ENCODE results near the gene BPI.
"Not testable (repeated sequence)": the region's sequence is repeated elsewhere in the genome, so short reads cannot be mapped to it uniquely, and the experiment has no call there.

BPI gene

GRCh38 chr20:38270869-38271605 is 32.9 kb upstream of the BPI start:
- no peak overlapping the region for H3K4me3 Mint-ChIP-seq
- H3K9me3 Mint-ChIP-seq = no peaks in the 10 kb centered on the region
- H3K27ac Mint-ChIP-seq = no peak overlapping the region
- no peaks in the 10 kb centered on the region for H3K4me1 Mint-ChIP-seq
- H3K27me3 Mint-ChIP-seq = peaks cover 14% of the 10 kb centered on the region
- DNase-seq = no peak
- CTCF ChIA-PET = no interaction called here
- no peaks in the 10 kb centered on the region for H3K36me3 Mint-ChIP-seq

GRCh38 chr20:38271608-38272120 is 32.3 kb upstream of the BPI start:
- Mint-ChIP-seq H3K4me1 (no peaks in the 10 kb centered on the region), H3K27ac (no peak overlapping the region), H3K9me3 (no peaks in the 10 kb centered on the region), H3K36me3 (no peaks in the 10 kb centered on the region), H3K27me3 (peaks cover 14% of the 10 kb centered on the region), H3K4me3 (no peak overlapping the region)
- CTCF ChIA-PET = no interaction called here
- no peak for DNase-seq

GRCh38 chr20:38272398-38272797 is 31.6 kb upstream of the BPI start:
- H3K4me3 Mint-ChIP-seq = no peak overlapping the region
- CTCF ChIA-PET = interaction anchor here (0.7 kb wide), 1 partner anchor 15 kb away, joined by 3 read pairs; no protein-coding TSS in a partner anchor
- H3K27me3 Mint-ChIP-seq = peaks cover 14% of the 10 kb centered on the region
- H3K4me1 Mint-ChIP-seq = no peaks in the 10 kb centered on the region
- no peaks in the 10 kb centered on the region for H3K9me3 Mint-ChIP-seq
- H3K27ac Mint-ChIP-seq = no peak overlapping the region
- no peaks in the 10 kb centered on the region for H3K36me3 Mint-ChIP-seq
- no peak for DNase-seq

- Mint-ChIP-seq H3K27ac (no peak overlapping the region), H3K27me3 (peaks cover 14% of the 10 kb centered on the region), H3K4me3 (no peak overlapping the region), H3K4me1 (no peaks in the 10 kb centered on the region), H3K36me3 (no peaks in the 10 kb centered on the region), H3K9me3 (no peaks in the 10 kb centered on the region)
- CTCF ChIA-PET = interaction anchor here (1.2 kb wide), 1 partner anchor 107 kb away, joined by 4 read pairs; no protein-coding TSS in a partner anchor
- no peak for DNase-seq
Observed at GRCh38 chr20:38272961-38273360, 31.0 kb upstream of the BPI start.

DNA sequence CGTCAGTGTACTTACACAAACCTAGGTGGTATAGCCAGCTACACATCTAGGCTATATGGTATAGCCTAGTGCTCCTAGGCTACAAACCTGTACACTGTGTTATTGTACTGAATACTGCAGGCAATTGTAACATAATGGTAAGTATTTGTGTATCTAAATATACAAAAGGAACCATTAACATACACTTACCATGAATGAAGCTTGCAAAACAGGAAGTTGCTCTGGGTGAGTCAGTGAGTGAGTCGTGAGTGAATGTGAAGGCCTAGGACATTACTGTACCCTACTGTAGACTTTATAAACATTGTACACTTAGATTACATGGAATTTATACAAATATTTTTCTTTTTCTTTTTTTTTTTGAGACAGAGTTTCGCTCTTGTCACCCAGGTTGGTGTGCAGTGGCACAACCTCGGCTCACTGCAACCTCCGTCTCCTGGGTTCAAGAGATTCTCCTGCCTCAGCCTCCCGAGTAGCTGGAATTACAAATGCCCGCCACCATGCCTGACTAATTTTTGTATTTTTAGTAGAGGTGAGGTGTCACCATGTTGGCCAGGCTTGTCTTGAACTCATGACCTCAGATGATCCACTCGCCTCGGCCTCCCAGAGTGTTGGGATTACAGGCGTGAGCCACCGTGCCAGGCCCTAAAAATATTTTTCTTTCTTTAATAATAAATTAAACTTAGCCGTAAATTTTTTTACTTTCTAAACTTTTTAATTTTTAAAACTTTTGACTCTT is 28.0 kb upstream of the BPI start:
- no peak overlapping the region for H3K27ac Mint-ChIP-seq
- CTCF ChIA-PET = interaction anchor here (1.1 kb wide), 1 partner anchor 798 kb away, joined by 3 read pairs; no protein-coding TSS in a partner anchor
- H3K27me3 Mint-ChIP-seq = peaks cover 8% of the 10 kb centered on the region
- no peaks in the 10 kb centered on the region for H3K4me1 Mint-ChIP-seq
- H3K4me3 Mint-ChIP-seq = no peak overlapping the region
- no peaks in the 10 kb centered on the region for H3K36me3 Mint-ChIP-seq
- no peaks in the 10 kb centered on the region for H3K9me3 Mint-ChIP-seq
- DNase-seq = no peak

- Mint-ChIP-seq H3K27ac (no peak overlapping the region), H3K9me3 (no peaks in the 10 kb centered on the region)
- CTCF ChIA-PET = no interaction called here
Observed at GRCh38 chr20:38277285-38277684, 26.7 kb upstream of the BPI start.

GRCh38 chr20:38277691-38278090 is 26.3 kb upstream of the BPI start:
- Mint-ChIP-seq H3K36me3 (no peaks in the 10 kb centered on the region), H3K4me1 (no peaks in the 10 kb centered on the region), H3K9me3 (no peaks in the 10 kb centered on the region), H3K27ac (no peak overlapping the region), H3K4me3 (no peak overlapping the region), H3K27me3 (peaks cover 5% of the 10 kb centered on the region)
- CTCF ChIA-PET = no interaction called here
- no peak for DNase-seq

More at GRCh38 chr20:38277285-38277684, 26.7 kb upstream of the BPI start:
- Mint-ChIP-seq H3K36me3 (no peaks in the 10 kb centered on the region), H3K4me3 (no peak overlapping the region), H3K4me1 (no peaks in the 10 kb centered on the region), H3K27me3 (peaks cover 8% of the 10 kb centered on the region)
- DNase-seq = no peak

GRCh38 chr20:38278131-38278530 is 25.8 kb upstream of the BPI start:
- H3K9me3 Mint-ChIP-seq = no peaks in the 10 kb centered on the region
- H3K27me3 Mint-ChIP-seq = peaks cover 1% of the 10 kb centered on the region
- CTCF ChIA-PET = no interaction called here
- H3K36me3 Mint-ChIP-seq = no peaks in the 10 kb centered on the region
- H3K4me3 Mint-ChIP-seq = no peak overlapping the region
- no peaks in the 10 kb centered on the region for H3K4me1 Mint-ChIP-seq
- no peak overlapping the region for H3K27ac Mint-ChIP-seq
- no peak for DNase-seq

DNA sequence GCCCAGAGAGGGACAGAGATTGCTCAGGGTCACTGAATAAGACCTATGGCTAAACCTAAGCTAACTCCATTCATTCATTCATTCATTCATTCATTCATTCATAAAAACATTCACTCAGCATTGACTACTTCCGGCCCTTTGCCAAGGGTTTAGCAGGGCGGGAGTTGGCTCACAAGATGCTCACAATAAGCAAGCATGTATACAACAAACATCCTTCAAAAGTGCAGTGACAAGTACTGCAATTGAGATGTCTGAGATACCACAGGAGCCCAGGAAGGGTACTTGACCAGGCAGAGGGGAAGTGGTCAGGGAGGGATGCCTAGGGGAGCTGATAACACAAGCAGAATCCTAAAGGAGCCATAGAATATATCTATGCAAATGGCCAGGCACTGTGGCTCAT is 25.2 kb upstream of the BPI start:
- H3K4me1 Mint-ChIP-seq = no peaks in the 10 kb centered on the region
- H3K9me3 Mint-ChIP-seq = no peaks in the 10 kb centered on the region
- H3K36me3 Mint-ChIP-seq = no peaks in the 10 kb centered on the region
- no peak overlapping the region for H3K4me3 Mint-ChIP-seq
- DNase-seq = no peak
- H3K27me3 Mint-ChIP-seq = peaks cover 6% of the 10 kb centered on the region
- CTCF ChIA-PET = no interaction called here
- H3K27ac Mint-ChIP-seq = no peak overlapping the region

DNA sequence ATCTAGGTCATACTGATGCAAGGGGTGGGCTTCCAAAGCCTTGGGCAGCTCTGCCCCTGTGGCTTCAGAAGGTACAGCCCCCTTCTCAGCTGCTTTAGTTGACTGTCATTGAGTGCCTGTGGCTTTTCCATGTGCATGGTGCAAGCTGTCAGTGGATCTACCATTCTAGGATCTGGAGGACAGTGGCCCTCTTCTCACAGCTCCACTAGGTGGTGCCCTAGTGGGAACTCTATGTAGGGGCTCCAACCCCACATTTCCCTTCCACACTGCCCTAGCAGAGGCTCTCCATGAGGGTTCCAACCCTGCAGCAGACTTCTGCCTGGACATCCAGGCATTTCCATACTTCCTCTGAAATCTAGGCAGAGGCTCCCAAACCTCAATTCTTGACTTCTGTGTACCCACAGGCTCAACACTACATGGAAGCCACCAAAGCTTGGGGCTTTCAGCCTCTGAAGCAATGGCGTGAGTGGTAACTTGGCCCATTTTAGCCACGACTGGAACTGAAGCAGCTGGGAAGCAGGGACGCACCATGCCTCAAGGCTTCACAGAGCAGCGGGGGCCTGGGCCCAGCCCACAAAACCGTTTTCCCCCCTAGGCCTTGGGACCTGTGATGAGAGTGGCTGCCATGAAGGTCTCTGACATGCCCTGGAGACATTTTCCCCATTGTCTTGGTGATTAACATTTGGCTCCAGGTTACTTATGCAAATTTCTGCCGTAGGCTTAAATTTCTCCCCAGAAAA is 22.6 kb upstream of the BPI start:
- CTCF ChIA-PET, H3K4me3 Mint-ChIP-seq, H3K36me3 Mint-ChIP-seq, DNase-seq, H3K27me3 Mint-ChIP-seq, H3K4me1 Mint-ChIP-seq, H3K9me3 Mint-ChIP-seq, H3K27ac Mint-ChIP-seq: not testable (repeated sequence)

DNA sequence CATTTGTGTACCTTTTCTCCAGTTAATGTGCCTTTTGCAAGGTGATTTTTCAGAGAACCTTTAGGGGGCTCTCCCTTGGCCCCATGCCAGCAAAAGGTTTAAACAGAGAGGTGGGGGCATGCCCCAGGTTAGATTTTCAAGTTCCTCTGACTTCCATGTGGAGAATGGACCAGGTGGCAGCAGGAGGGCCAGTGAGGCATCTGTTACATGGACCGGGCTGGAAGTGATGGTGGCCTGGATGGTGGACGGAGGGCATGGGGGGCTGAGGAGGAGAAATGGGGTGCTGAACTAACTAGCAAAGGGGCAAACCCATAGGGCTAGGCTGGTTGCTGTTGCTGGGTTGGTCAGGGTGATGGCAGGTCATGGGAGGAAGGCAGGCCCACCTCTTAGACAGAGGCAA is 20.7 kb upstream of the BPI start:
- Mint-ChIP-seq H3K9me3 (no peaks in the 10 kb centered on the region), H3K27ac (no peak overlapping the region)

DNA sequence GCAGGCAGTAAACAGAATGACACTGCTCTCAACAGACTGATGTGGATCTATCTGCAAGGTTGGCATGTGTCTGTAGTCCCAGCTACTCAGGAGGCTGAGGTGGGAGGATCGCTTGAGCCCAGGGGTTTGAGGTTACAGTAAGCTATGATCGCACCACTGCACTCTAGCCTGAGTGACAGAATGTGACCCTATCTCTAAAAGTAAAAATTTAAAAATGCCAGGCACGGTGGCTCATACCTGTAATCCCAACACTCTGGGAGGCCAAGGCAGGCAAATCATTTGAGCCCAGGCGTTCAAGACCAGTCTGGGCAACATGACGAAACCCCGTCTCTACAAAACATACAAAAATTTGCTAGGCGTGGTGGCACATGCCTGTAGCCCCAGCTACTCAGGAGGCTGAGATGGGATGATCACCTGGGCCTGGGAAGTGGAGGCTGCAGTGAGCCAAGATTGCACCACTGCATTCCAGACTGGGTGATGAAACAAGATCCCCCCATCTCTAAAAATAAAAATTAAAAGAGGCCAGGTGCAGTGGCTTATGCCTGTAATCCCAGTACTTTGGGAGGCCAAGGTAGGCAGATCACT is 19.8 kb upstream of the BPI start:
- H3K27me3 Mint-ChIP-seq = peaks cover 20% of the 10 kb centered on the region
- H3K4me3 Mint-ChIP-seq, CTCF ChIA-PET, H3K9me3 Mint-ChIP-seq, DNase-seq, H3K36me3 Mint-ChIP-seq, H3K4me1 Mint-ChIP-seq, H3K27ac Mint-ChIP-seq: not testable (repeated sequence)

More for the DNA sequence above, 20.7 kb upstream of the BPI start:
- Mint-ChIP-seq H3K4me3 (no peak overlapping the region), H3K4me1 (no peaks in the 10 kb centered on the region), H3K27me3 (peaks cover 20% of the 10 kb centered on the region), H3K36me3 (no peaks in the 10 kb centered on the region)
- DNase-seq = no peak
- CTCF ChIA-PET = no interaction called here

GRCh38 chr20:38284893-38285444 is 19.0 kb upstream of the BPI start:
- H3K27me3 Mint-ChIP-seq = peaks cover 20% of the 10 kb centered on the region
- CTCF ChIA-PET = no interaction called here
- no peak overlapping the region for H3K4me3 Mint-ChIP-seq
- no peak for DNase-seq
- no peaks in the 10 kb centered on the region for H3K9me3 Mint-ChIP-seq
- no peaks in the 10 kb centered on the region for H3K36me3 Mint-ChIP-seq
- no peak overlapping the region for H3K27ac Mint-ChIP-seq
- no peaks in the 10 kb centered on the region for H3K4me1 Mint-ChIP-seq
